ENCODE measurements around the gene MFN2. TPM values are rescaled to one million over a fixed set of nuclear protein-coding genes. Genes with fewer than 3 reads are reported as not detected.

MFN2 gene
- 28.9 to 34.7 TPM (median 33.2 TPM) in 5 replicates for total RNA-seq (2022; extraction: Qiagen RNA extraction)

DNA sequence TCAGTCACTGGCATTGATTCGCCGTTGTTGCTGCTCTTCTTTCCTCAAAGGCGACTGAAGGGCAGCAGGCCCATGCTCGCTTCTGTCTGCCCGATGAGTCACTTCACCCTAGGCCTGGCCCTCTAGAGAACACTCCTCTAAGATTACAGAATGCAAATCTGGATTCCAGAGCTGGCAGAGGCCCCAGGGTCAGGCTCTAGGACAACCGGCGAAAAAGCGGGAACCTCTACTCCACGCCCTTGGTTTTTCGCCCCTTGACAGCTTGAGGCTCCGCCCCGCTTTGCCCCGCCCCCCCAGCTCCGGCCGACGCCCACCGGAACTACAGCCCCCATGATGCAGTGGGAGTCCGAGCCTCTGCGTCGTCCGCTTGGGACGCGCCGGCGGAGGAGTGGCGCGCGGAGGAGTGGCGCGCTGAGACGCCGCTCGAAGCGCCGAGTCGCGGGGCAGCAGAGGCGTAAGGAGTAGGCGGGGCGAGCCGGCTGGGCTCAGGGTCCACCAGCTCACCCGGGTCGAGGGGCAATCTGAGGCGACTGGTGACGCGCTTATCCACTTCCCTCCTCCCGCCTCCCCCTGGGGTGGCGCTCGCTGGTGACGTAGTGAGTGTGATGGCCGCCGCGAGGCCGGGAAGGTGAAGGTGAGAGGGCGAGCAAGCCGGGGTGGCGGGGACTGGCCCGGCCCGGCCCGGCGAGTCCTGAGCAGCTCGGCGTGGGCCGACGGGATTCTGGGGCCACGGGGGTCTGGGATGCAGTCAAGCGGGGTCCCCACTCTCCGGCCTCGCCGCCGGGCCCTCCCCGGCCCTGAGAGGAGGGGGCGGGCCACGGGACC, at the start of gene MFN2:
TSS of gene MFN2 (plus strand) at position 594 of the 825 bp plus-strand sequence. CDS start 8,725 bp downstream, outside the sequence.

DNA sequence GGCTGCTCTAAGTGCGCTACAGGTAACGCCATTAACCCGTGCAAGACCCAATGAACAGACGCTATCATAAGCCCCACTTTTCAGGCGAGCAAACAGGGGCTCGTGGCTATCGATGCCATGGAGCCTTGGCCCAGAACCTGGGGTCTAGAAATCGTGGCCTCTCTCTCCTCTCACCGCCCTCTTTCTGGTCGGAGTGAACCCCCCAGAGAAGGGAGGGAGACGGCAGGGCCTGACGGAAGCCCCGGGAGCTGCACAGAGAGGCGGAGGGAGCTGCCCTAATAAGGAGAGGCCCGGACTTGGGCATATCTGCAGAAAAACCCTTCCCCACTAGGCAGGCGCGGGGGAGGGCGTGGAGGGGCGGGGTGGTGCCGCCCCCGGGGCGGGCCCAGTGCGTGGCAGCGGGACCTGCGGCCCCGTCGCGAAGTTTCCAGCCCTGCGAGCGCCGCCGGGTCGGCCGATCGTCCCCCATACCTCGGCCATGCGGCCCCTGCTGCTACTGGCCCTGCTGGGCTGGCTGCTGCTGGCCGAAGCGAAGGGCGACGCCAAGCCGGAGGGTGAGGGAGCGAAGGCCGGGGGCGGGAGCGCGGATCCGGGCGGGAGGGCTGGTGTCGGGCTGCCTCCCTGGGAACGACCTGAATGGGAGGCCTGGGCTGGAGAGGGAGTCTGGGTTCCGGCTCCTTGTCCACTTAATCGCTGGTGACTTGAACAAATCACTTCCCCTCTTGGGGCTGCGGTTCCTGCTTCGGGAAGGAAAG, 45.8 kb upstream of the MFN2 start, which contains the start of gene PLOD1:
TSS of gene PLOD1 (plus strand) at position 416 of the 755 bp plus-strand sequence. CDS start at position 479, 63 bp downstream.

Other genes starting within 250 kb of the MFN2 start
- gene AGTRAP, start 244.3 kb upstream of the MFN2 start, total RNA-seq (2022; extraction: Qiagen RNA extraction), result 78.1 to 105 TPM (median 96.0 TPM) in 5 replicates
- not detected in 5 replicates for gene C1orf167, start 218.3 kb upstream of the MFN2 start, total RNA-seq (2022; extraction: Qiagen RNA extraction)
- gene MTHFR, start 174.5 kb upstream of the MFN2 start, total RNA-seq (2022; extraction: Qiagen RNA extraction), result 3.1 to 5.1 TPM (median 4.5 TPM) in 5 replicates
- gene CLCN6, start 174.3 kb upstream of the MFN2 start, total RNA-seq (2022; extraction: Qiagen RNA extraction), result 4.7 to 6.1 TPM (median 5.9 TPM) in 5 replicates
- not detected in 5 replicates for gene NPPA, start 132.7 kb upstream of the MFN2 start, total RNA-seq (2022; extraction: Qiagen RNA extraction)
- 0.22 TPM in 1 of 5 replicates, not detected in the others for gene NPPB, start 121.5 kb upstream of the MFN2 start, total RNA-seq (2022; extraction: Qiagen RNA extraction)
- gene KIAA2013, start 54.0 kb upstream of the MFN2 start, total RNA-seq (2022; extraction: Qiagen RNA extraction), result 27.9 to 47.3 TPM (median 45.4 TPM) in 5 replicates
- 71.8 to 86.3 TPM (median 84.5 TPM) in 5 replicates for gene PLOD1, start 45.7 kb upstream of the MFN2 start, total RNA-seq (2022; extraction: Qiagen RNA extraction)
- gene MIIP, start 39.1 kb downstream of the MFN2 start, total RNA-seq (2022; extraction: Qiagen RNA extraction), result 11.0 to 17.0 TPM (median 14.4 TPM) in 5 replicates
- 0.09 to 0.16 TPM (median 0.13 TPM) in 5 replicates for gene TNFRSF8, start 82.9 kb downstream of the MFN2 start, total RNA-seq (2022; extraction: Qiagen RNA extraction)
- 0.35 to 0.78 TPM (median 0.48 TPM) in 5 replicates for gene TNFRSF1B, start 186.5 kb downstream of the MFN2 start, total RNA-seq (2022; extraction: Qiagen RNA extraction)
- gene VPS13D, start 249.6 kb downstream of the MFN2 start, total RNA-seq (2022; extraction: Qiagen RNA extraction), result 5.6 to 7.7 TPM (median 7.4 TPM) in 5 replicates

Measured in A549 treated with Mapracorat at 1 μM for 4 hours (cell line).